Right lobe of liver (tissue), 6 donors: ENCODE data around the gene SLC37A1. TPM values are rescaled to one million over a fixed set of nuclear protein-coding genes. Genes with fewer than 3 reads are reported as not detected.

ENCODE experiments used
- ATAC-seq, 4 donors: fragments of 200-7000 bp; cut with Tn5 transposase; one replicate each; pipeline ENCODE4 v1.9.1; 2020; ENCODE audit warnings: mild to moderate bottlenecking in 4 of 4, moderate library complexity in 4 of 4
- DNase-seq, 3 donors: peaks; one replicate each; pipeline ENCODE4 v3.0.0-alpha.2; 2020
- H3K27ac ChIP-seq, 3 donors: fragments of 200-600 bp; one replicate each; pipeline ENCODE4 v1.8.0; 2022
- H3K27me3 ChIP-seq, 2 donors: fragments of 200-600 bp; one replicate each; pipeline ENCODE4 v1.8.0; 2022
- H3K36me3 ChIP-seq, 4 donors: fragments of 200-600 bp; sonication (generic) in 1 of 4; one replicate each; pipeline versions ENCODE4 v1.5.1 to v1.8.0; 2017 to 2022; ENCODE audit warnings: control low read depth in 1 of 4
- H3K4me1 ChIP-seq, 4 donors: fragments of 200-600 bp; sonication (generic) in 1 of 4; one replicate each; pipeline versions ENCODE4 v1.5.1 to v1.8.0; 2017 to 2022; ENCODE audit warnings: control low read depth in 1 of 4
- H3K4me3 ChIP-seq, 3 donors: fragments of 200-600 bp; one replicate each; pipeline ENCODE4 v1.8.0; 2022
- H3K9me3 ChIP-seq, 4 donors: fragments of 200-600 bp; sonication (generic) in 1 of 4; one replicate each; pipeline versions ENCODE4 v1.5.1 to v1.8.0; 2017 to 2022; ENCODE audit warnings: control low read depth in 1 of 4
- POLR2A ChIP-seq: fragments of 450-650 bp; IDR thresholded peaks from one replicate; pipeline ENCODE4 v1.6.1; 2017; ENCODE audit warnings: antibody characterized with exemption, mild to moderate bottlenecking
- WGBS: methylation state at CpG from one replicate; pipeline ENCODE4 v1.1.6; 2018; ENCODE audit warnings: low coverage, low lambda C conversion rate; ENCODE audit not compliant: insufficient coverage; ENCODE audit errors: missing lambda C conversion rate; 5-methylcytosine and 5-hydroxymethylcytosine counted together
- intact Hi-C, 2 donors: fragments of 100-400 bp; cut with DNase I; formaldehyde crosslinking; loops; one replicate each; pipeline versions ENCODE4 v1.11.2 to v1.14.1; 2022
- total RNA-seq, 6 experiments: library from RNA; depleted of rRNA in 2 of 6; stranded (reverse); fragments of >200 nt in 2 of 6; fragmentation: NEBNext Ultra II Directional in 3 of 6; extraction: Animal tissue kit (Norgen Biotek cat#: 25700) in 3 of 6; gene quantifications; one replicate each; pipeline versions ENCODE4 v1.1.0 to v1.2.4, GENCODE V29; 2016 to 2023
- TF ChIP-seq, protein P1 (sequence below), 4 donors: fragments of 200-600 bp in 3 of 4; fragments of 450-650 bp in 1 of 4; IDR thresholded peaks; one replicate each; pipeline versions ENCODE4 v1.5.1 to v1.8.0; 2016 to 2022; ENCODE audit warnings: antibody characterized with exemption in 4 of 4, mild to moderate bottlenecking in 2 of 4
- donor health status: DM: no; HTN: yes; CAD: no.
- donor health status: DM: no; HTN: no; CAD: no.
- donor health status: DM: no; HTN: no; CAD: no.
- donor health status: DM: no; HTN: yes; CAD: no.
- donor health status: DM: no; HTN: yes; CAD: no.

Gene SLC37A1
- total RNA-seq, 6 experiments from 2014 or later, result 2.5 to 10.8 (median 6.2) TPM

DNA sequence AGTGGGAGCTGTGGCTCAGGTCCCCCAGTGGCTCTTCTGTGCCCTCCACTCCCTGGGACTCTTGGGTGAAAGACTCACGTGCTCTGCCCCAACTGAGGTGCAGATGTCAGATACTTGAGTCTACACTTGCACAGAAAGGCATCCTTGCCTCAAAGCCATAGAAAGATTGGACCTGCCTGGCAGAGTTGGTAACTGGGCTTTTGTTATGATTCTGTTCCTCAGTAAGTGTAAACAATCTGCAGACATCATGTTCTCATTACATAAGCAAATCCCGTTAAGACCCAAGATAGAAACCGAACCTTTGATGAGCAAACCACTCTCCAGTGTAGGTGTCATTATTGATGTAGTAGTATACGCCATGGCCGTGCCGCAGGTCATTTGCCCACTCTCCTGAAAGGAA is 27.6 kb upstream of the SLC37A1 start:
- WGBS, result 65% methylated on average over 2 of the region's 6 CpGs

GRCh38 chr21:42486531-42486930 is 27.1 kb upstream of the SLC37A1 start:
- intact Hi-C loops, result no loop called here
- TF ChIP-seq POLR2A, result no peak
- Histone ChIP-seq H3K27me3 (no peaks in the 10 kb centered on the region), H3K4me3 (no peak overlapping the region), H3K4me1 (no peaks in the 10 kb centered on the region), H3K9me3 (no peaks in the 10 kb centered on the region), H3K27ac (no peak overlapping the region), H3K36me3 (no peaks in the 10 kb centered on the region)
- no peak for DNase-seq
- 35% methylated on average over 5 of the region's 5 CpGs for WGBS
- no peak for ATAC-seq

More for the DNA sequence above, 27.6 kb upstream of the SLC37A1 start:
- H3K27ac ChIP-seq, result no peak overlapping the region
- DNase-seq (no peak), ATAC-seq (no peak)
- TF ChIP-seq POLR2A, result no peak
- TF ChIP-seq, protein P1, sequence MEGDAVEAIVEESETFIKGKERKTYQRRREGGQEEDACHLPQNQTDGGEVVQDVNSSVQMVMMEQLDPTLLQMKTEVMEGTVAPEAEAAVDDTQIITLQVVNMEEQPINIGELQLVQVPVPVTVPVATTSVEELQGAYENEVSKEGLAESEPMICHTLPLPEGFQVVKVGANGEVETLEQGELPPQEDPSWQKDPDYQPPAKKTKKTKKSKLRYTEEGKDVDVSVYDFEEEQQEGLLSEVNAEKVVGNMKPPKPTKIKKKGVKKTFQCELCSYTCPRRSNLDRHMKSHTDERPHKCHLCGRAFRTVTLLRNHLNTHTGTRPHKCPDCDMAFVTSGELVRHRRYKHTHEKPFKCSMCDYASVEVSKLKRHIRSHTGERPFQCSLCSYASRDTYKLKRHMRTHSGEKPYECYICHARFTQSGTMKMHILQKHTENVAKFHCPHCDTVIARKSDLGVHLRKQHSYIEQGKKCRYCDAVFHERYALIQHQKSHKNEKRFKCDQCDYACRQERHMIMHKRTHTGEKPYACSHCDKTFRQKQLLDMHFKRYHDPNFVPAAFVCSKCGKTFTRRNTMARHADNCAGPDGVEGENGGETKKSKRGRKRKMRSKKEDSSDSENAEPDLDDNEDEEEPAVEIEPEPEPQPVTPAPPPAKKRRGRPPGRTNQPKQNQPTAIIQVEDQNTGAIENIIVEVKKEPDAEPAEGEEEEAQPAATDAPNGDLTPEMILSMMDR (IDR thresholded peaks at IDR 0.05), result no peak
- H3K4me3 ChIP-seq, result no peak overlapping the region
- no peaks in the 10 kb centered on the region for H3K4me1 ChIP-seq
- intact Hi-C loops, result no loop called here
- H3K27me3 ChIP-seq, result no peaks in the 10 kb centered on the region
- no peaks in the 10 kb centered on the region for H3K36me3 ChIP-seq
- H3K9me3 ChIP-seq, result no peaks in the 10 kb centered on the region

GRCh38 chr21:42489006-42489563 is 24.6 kb upstream of the SLC37A1 start:
- intact Hi-C loops, result no loop called here
- DNase-seq, result no peak
- H3K9me3 ChIP-seq, result no peaks in the 10 kb centered on the region

DNA sequence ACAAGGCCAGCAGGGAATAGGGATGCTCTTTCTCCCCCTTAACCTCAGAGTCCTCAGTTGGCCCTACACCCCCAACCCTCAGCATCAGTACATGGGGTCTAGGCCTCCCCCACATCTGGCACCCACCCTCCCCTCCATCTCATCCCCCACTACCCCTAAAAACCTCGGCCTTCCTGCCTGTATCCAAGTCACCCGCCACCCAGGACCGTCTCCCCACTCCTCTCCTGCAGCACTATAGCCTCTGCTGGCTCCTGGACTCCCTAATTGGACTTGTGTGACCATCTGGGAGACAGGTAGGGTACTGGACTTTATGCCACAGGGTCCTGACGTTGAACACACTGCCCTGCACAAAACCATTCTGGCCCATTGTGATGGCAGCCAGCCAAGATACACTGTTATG is 23.7 kb upstream of the SLC37A1 start:
- 85% methylated on average over 3 of the region's 4 CpGs for WGBS
- ATAC-seq, result no peak
- no peak overlapping the region for H3K4me3 ChIP-seq
- H3K27me3 ChIP-seq, result no peaks in the 10 kb centered on the region
- TF ChIP-seq, protein P1 (IDR thresholded peaks at IDR 0.05), result no peak
- TF ChIP-seq POLR2A, result no peak
- intact Hi-C loops, result no loop called here
- H3K9me3 ChIP-seq, result no peaks in the 10 kb centered on the region
- H3K4me1 ChIP-seq, result no peaks in the 10 kb centered on the region
- no peak for DNase-seq
- no peak overlapping the region for H3K27ac ChIP-seq
- no peaks in the 10 kb centered on the region for H3K36me3 ChIP-seq

More at GRCh38 chr21:42489006-42489563, 24.6 kb upstream of the SLC37A1 start:
- Histone ChIP-seq H3K4me3 (no peak overlapping the region), H3K27me3 (no peaks in the 10 kb centered on the region), H3K36me3 (no peaks in the 10 kb centered on the region), H3K4me1 (no peaks in the 10 kb centered on the region), H3K27ac (no peak overlapping the region)
- WGBS, result 63% methylated on average over 2 of the region's 2 CpGs
- TF ChIP-seq POLR2A, result no peak
- TF ChIP-seq, protein P1 (IDR thresholded peaks at IDR 0.05), result no peak
- no peak for ATAC-seq

DNA sequence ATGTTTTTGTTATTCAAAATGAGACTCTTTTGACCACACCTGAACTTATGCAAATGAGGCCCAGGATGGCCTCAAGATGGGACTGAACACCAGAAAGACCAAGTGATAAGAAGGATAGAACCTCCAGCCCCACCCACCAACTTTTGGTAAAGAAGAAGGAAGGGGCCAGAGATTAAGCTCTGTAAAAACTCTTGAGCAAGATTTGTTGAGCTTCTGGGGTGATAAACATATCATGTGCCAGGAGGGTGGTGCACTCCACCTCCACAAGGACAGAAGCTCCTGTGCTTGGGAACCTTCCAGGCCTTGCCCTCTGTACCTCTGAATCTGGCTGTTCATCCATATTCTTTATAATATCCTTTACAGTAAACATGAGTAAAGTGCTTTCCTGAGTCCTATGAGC is 22.9 kb upstream of the SLC37A1 start:
- intact Hi-C loops, result no loop called here
- Histone ChIP-seq H3K9me3 (no peaks in the 10 kb centered on the region), H3K4me1 (peaks cover 0 to 3% (median 0%) of the 10 kb centered on the region in 4 donors), H3K27ac (no peak overlapping the region), H3K36me3 (no peaks in the 10 kb centered on the region), H3K27me3 (no peaks in the 10 kb centered on the region), H3K4me3 (no peak overlapping the region)
- DNase-seq, result no peak
- TF ChIP-seq, protein P1 (IDR thresholded peaks at IDR 0.05), result no peak
- no peak for TF ChIP-seq POLR2A
- no peak for ATAC-seq
